HepG2 (cell line): ENCODE measurements around the gene CKB.

Source experiments
- CTCF ChIP-seq: sonication (generic); formaldehyde crosslinking; IDR thresholded peaks from 2 replicates; pipeline ENCODE4 v1.5.0; 2020; ENCODE audit warnings: mild to moderate bottlenecking, missing genetic modification reagents, moderate library complexity
- TF ChIP-seq, protein P1 (sequence below): IDR thresholded peaks from 2 replicates; pipeline ENCODE4 v1.6.1; 2016; ENCODE audit warnings: missing biosample characterization, missing genetic modification reagents, low read depth

GRCh38 chr14:103528587-103529382, 6.2 kb upstream of the CKB start, which contains the start of gene TRMT61A:
- TF ChIP-seq CTCF = no peak
- TF ChIP-seq, protein P1, sequence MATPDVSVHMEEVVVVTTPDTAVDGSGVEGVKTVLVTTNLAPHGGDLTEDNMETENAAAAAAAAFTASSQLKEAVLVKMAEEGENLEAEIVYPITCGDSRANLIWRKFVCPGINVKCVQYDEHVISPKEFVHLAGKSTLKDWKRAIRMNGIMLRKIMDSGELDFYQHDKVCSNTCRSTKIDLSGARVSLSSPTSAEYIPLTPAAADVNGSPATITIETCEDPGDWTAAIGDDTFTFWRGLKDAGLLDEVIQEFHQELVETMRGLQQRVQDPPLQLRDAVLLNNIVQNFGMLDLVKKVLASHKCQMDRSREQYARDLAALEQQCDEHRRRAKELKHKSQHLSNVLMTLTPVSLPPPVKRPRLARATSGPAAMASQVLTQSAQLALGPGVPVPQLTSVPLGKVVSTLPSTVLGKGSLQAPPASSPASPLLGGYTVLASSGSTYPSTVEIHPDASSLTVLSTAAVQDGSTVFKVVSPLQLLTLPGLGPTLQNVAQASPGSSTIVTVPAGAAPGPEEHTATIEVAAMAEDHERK = no peak
